Erythroblast (primary cell): ENCODE measurements around the gene KAT6B.

Experiments used
- GATA1 ChIP-seq: IDR thresholded peaks from 2 replicates; pipeline ENCODE4 v1.6.1; 2011; ENCODE audit warnings: low read depth, mild to moderate bottlenecking, control low read depth, low read length, moderate library complexity
- POLR2A ChIP-seq: IDR thresholded peaks from 2 replicates; pipeline ENCODE4 v1.6.1; 2011; ENCODE audit warnings: mild to moderate bottlenecking, low read length

- TF ChIP-seq POLR2A (no peak), GATA1 (no peak)
Measured at GRCh38 chr10:74868392-74868977, 42.1 kb downstream of the KAT6B start.
